ENCODE results near the gene RIC8B. TPM values are rescaled to one million over a fixed set of nuclear protein-coding genes. Genes with fewer than 3 reads are reported as not detected.

Gene RIC8B
- total RNA-seq, 2 donors from 2014 or later = 13.9 to 14.6 TPM

DNA sequence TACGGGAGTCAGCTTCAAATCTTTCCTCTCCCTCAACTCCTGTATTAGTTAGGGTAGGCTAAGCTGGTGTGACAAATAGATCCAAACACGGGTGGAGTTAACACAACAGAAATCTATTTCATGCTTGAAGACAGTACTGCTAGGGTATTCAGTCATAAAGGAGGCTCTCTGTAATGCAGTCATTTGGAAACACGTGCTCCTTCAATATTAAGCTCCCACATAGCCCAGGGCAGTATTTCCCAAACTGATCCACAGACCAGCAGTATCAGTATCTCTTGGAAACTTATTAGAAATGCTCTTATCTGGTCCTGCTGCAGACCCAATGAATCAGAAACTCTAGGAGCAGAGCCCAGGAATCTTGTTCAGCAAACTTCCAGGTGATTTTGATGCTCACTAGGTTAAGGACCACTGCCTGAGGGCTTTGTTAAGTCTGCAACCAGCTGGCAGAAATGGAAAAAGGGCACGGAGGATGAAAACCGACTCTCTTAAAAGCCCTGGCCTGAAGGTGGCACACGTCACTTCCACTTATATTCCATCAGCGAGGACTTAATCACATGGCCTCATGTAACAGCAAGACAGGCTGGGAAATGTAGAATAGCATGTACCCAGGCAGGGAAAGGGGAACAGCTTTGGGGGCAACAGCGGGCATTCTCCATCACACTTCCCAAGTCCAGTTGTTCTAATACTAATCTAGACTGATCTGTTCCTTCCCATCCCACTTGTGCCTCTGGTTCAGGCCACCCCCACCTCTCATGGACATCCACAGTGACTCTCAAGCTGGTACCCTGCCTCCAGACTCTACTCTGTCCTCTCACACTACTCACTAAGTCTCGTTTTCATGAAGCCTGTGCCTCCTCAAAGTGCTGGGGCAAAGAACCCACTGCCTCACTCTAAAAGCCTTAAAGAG, 38.2 kb upstream of the RIC8B start:
- H3K27me3 ChIP-seq = no peaks in the 10 kb centered on the region
- DNase-seq = no peak
- H3K9me3 ChIP-seq = no peaks in the 10 kb centered on the region
- H3K4me3 ChIP-seq = no peak overlapping the region
- H3K27ac ChIP-seq = no peak overlapping the region
- intact Hi-C loops (cut with DNase I) = no loop called here
- TF ChIP-seq, protein P1, sequence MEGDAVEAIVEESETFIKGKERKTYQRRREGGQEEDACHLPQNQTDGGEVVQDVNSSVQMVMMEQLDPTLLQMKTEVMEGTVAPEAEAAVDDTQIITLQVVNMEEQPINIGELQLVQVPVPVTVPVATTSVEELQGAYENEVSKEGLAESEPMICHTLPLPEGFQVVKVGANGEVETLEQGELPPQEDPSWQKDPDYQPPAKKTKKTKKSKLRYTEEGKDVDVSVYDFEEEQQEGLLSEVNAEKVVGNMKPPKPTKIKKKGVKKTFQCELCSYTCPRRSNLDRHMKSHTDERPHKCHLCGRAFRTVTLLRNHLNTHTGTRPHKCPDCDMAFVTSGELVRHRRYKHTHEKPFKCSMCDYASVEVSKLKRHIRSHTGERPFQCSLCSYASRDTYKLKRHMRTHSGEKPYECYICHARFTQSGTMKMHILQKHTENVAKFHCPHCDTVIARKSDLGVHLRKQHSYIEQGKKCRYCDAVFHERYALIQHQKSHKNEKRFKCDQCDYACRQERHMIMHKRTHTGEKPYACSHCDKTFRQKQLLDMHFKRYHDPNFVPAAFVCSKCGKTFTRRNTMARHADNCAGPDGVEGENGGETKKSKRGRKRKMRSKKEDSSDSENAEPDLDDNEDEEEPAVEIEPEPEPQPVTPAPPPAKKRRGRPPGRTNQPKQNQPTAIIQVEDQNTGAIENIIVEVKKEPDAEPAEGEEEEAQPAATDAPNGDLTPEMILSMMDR (IDR thresholded peaks at IDR 0.05) = no peak
- H3K9ac ChIP-seq (ENCODE audit: low read depth in 2 of 2, low read length in 2 of 2) = no peak overlapping the region
- H3K4me1 ChIP-seq = peaks cover 2% of the 10 kb centered on the region
- H3K36me3 ChIP-seq = no peaks in the 10 kb centered on the region

DNA sequence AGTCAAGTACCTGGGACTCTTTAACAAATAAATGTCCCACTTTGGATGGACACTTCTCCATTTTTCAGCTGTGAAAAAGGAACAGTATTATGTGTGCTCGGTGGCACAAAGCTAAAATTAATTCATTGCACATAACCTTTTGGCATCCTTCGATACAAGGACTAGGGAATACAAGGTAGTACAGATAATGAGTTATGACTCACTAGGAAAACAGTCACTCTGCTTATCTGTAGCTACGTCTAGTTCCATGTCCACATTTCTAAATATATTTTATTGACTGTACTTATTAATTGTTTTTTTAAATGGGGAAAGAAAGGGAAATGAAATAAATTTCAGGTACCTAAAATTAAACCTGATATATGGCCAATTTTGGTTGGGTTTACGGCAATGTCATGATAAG, 35.2 kb upstream of the RIC8B start:
- intact Hi-C loops (cut with DNase I) = no loop called here
- TF ChIP-seq, protein P1 (IDR thresholded peaks at IDR 0.05) = no peak
- Histone ChIP-seq H3K36me3 (no peaks in the 10 kb centered on the region), H3K4me1 (peaks cover 2% of the 10 kb centered on the region), H3K4me3 (no peak overlapping the region), H3K9me3 (no peaks in the 10 kb centered on the region), H3K9ac (ENCODE audit: low read depth in 2 of 2, low read length in 2 of 2) (no peak overlapping the region), H3K27ac (peak overlapping the region; percentile 37), H3K27me3 (no peaks in the 10 kb centered on the region)
- no peak for DNase-seq

DNA sequence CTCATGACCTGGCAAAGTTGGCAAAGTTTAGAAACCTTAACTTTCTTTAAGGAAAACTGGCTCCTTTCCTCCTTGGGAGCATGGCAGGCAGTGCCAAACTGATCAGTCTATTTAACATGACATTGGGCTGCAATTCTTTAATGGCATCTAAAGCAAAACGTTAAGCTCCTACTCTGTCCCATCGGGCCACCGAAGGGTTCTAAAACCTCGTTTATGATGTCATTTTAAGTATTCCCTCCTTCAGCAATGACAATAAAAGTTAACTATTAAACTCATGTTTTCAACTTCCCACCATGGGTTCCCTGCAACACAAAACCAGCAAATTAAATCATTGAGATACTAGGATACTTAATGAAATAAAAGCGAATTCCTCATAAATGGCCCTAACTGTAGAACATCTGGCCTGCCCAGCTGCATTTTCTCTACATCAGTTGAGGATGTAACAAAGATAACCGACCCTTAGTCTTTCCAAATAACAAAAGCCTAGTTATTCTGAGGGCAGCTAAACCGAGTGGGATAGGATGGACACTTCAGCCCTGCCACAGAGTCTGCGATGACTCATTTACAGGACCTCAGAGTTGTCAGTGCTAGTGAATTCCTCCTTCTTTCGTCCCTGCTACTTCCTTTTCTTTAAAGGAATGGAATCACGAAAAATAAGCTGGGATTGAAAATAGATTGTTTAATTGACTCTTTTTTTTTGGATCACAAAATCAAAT, 34.5 kb upstream of the RIC8B start:
- Histone ChIP-seq H3K36me3 (no peaks in the 10 kb centered on the region), H3K27ac (peak overlapping the region; percentile 37), H3K9ac (ENCODE audit: low read depth in 2 of 2, low read length in 2 of 2) (no peak overlapping the region), H3K9me3 (no peaks in the 10 kb centered on the region), H3K27me3 (no peaks in the 10 kb centered on the region), H3K4me3 (no peak overlapping the region), H3K4me1 (peaks cover 2% of the 10 kb centered on the region)
- TF ChIP-seq, protein P1 (IDR thresholded peaks at IDR 0.05) = no peak
- DNase-seq = no peak
- intact Hi-C loops (cut with DNase I) = no loop called here

DNA sequence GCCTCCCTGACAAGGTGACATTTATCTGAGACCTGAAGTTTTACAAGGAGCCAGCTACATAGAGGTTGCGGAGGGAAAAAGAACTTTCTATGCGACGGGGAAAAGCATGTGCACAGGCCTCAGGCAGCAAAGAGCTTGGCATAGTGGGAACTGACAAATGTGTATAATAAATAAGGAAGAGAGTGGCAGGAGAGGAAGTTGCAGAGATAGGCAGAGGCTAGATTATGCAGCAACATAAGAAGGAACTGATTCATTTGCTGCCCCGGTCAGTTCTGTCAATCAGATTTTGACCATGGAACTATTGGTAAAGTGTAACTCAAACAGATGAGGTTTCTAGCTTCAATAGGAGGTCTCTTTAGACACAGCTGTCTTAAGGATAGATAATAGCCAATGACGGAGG, 33.7 kb upstream of the RIC8B start:
- Histone ChIP-seq H3K27me3 (peaks cover 3% of the 10 kb centered on the region), H3K4me3 (no peak overlapping the region), H3K9ac (ENCODE audit: low read depth in 2 of 2, low read length in 2 of 2) (no peak overlapping the region), H3K27ac (no peak overlapping the region), H3K9me3 (no peaks in the 10 kb centered on the region), H3K4me1 (peaks cover 2% of the 10 kb centered on the region), H3K36me3 (no peaks in the 10 kb centered on the region)
- no peak for DNase-seq
- intact Hi-C loops (cut with DNase I) = no loop called here
- TF ChIP-seq, protein P1 (IDR thresholded peaks at IDR 0.05) = no peak

DNA sequence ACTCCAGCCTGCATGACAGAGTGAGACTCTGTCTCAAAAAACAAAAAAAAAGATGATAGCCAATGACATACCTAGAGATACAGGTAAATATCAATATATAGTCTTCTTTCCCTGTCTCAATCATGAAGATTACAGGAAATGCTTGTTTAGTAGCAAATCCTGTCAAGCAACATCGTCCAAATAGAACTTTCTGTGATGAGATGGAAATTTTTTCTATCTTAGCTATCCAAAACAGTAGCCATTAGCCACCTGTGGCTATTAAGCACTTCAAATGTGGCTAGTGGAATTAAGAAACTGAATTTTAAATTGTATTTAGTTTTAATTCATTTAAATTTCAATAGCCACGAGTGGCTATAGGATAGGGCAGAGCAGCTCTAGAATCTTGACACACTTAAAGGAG, 33.2 kb upstream of the RIC8B start:
- Histone ChIP-seq H3K36me3 (no peaks in the 10 kb centered on the region), H3K27me3 (peaks cover 3% of the 10 kb centered on the region), H3K4me1 (peaks cover 2% of the 10 kb centered on the region), H3K9ac (ENCODE audit: low read depth in 2 of 2, low read length in 2 of 2) (no peak overlapping the region), H3K9me3 (no peaks in the 10 kb centered on the region), H3K4me3 (no peak overlapping the region), H3K27ac (no peak overlapping the region)
- intact Hi-C loops (cut with DNase I) = no loop called here
- TF ChIP-seq, protein P1 (IDR thresholded peaks at IDR 0.05) = no peak
- no peak for DNase-seq

All from colonic mucosa (tissue), 4 donors.